Nucleus accumbens (tissue), 56 donors: ENCODE results near the gene RAB12.
A peak's percentile ranks its signal among the peaks of the same experiment; 100 is the strongest.
"Not testable (repeated sequence)": the region's sequence is repeated elsewhere in the genome, so short reads cannot be mapped to it uniquely, and the experiment has no call there.

Experiments used
- DNase-seq, 56 donors: peaks; one replicate each; lab custom pipeline; 2025; lab: John Stamatoyannopoulos, UW

Gene RAB12

GRCh38 chr18:8611916-8612576 is 2.8 kb downstream of the RAB12 start:
- DNase-seq: no peak

GRCh38 chr18:8614875-8615274 is 5.6 kb downstream of the RAB12 start:
- no peak for DNase-seq

GRCh38 chr18:8615397-8616027 is 6.3 kb downstream of the RAB12 start:
- DNase-seq: peak in 12 of 56 donors; percentile 12 to 44 (median 28)

GRCh38 chr18:8616028-8616401 is 6.8 kb downstream of the RAB12 start:
- DNase-seq: no peak

- DNase-seq: no peak
Observed at GRCh38 chr18:8617907-8618306, 8.7 kb downstream of the RAB12 start.

- no peak for DNase-seq
Observed at GRCh38 chr18:8619041-8619440, 9.8 kb downstream of the RAB12 start.

GRCh38 chr18:8619835-8620577 is 10.8 kb downstream of the RAB12 start:
- DNase-seq: no peak

GRCh38 chr18:8620845-8621244 is 11.6 kb downstream of the RAB12 start:
- DNase-seq: no peak

- not testable (repeated sequence) for DNase-seq
Observed at GRCh38 chr18:8622625-8623024, 13.4 kb downstream of the RAB12 start.

- DNase-seq: peak in 4 of 56 donors; percentile 9 to 18 (median 16)
Observed at GRCh38 chr18:8623549-8624106, 14.4 kb downstream of the RAB12 start.

GRCh38 chr18:8625461-8626092 is 16.3 kb downstream of the RAB12 start:
- no peak for DNase-seq

- no peak for DNase-seq
Observed at GRCh38 chr18:8626414-8627106, 17.3 kb downstream of the RAB12 start.

- DNase-seq: peak in 25 of 56 donors; percentile 8 to 74 (median 46)
Observed at GRCh38 chr18:8627107-8627472, 17.9 kb downstream of the RAB12 start.

- no peak for DNase-seq
Observed at GRCh38 chr18:8627540-8627939, 18.3 kb downstream of the RAB12 start.

- DNase-seq: no peak
Observed at GRCh38 chr18:8629602-8630001, 20.4 kb downstream of the RAB12 start.

GRCh38 chr18:8630546-8630945 is 21.3 kb downstream of the RAB12 start:
- DNase-seq: no peak

- DNase-seq: peak in 7 of 56 donors; percentile 14 to 35 (median 20)
Observed at GRCh38 chr18:8631265-8631664, 22.0 kb downstream of the RAB12 start.

GRCh38 chr18:8632386-8632785 is 23.1 kb downstream of the RAB12 start:
- DNase-seq: no peak

- no peak for DNase-seq
Observed at GRCh38 chr18:8634508-8634907, 25.3 kb downstream of the RAB12 start.

GRCh38 chr18:8635087-8635486 is 25.9 kb downstream of the RAB12 start:
- DNase-seq: peak in 1 of 56 donors; percentile 38
